Measurements from ENCODE around the gene ETV2. TPM values are rescaled to one million over a fixed set of nuclear protein-coding genes. Genes with fewer than 3 reads are reported as not detected.

The ETV2 gene
- total RNA-seq, 6 experiments from 2014 or later = 0.38 to 1.2 (median 0.57) TPM; not detected in 2

DNA sequence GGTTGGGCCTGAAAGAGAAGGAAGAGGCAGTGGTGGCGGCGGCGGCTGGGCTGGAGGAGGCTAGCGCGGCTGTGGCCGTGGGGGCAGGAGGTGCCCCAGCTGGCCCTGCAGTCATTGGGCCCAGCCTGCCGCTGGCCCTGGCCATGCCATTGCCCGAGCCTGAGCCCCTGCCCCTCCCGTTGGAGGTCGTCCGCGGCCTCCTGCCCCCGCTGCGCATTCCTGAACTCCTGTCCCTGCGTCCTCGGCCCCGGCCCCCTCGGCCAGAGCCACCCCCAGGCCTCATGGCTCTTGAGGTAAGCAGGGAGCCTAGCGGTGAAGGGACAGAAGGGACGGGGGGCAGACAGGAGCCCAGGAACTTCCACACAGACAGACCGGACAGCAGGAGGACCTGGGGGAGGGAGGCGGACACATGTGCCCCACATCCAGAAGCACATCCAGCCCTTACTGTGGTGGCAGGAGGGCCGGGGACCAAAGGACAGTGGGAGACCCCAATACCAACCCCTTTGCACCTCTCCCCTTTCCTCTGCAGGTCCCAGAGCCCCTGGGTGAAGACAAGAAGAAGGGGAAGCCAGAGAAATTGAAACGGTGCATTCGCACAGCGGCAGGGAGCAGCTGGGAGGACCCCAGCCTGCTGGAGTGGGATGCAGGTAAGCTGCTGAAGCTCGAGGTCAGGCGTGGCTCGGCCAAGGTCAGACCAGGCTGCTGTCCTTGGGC is 7.7 kb upstream of the ETV2 start:
- no peaks in the 10 kb centered on the region for H3K27me3 ChIP-seq
- H3K27ac ChIP-seq = no peak overlapping the region
- peaks cover 0 to 6% (median 0%) of the 10 kb centered on the region in 4 donors for H3K4me1 ChIP-seq
- no peaks in the 10 kb centered on the region for H3K9me3 ChIP-seq
- TF ChIP-seq, protein P1, sequence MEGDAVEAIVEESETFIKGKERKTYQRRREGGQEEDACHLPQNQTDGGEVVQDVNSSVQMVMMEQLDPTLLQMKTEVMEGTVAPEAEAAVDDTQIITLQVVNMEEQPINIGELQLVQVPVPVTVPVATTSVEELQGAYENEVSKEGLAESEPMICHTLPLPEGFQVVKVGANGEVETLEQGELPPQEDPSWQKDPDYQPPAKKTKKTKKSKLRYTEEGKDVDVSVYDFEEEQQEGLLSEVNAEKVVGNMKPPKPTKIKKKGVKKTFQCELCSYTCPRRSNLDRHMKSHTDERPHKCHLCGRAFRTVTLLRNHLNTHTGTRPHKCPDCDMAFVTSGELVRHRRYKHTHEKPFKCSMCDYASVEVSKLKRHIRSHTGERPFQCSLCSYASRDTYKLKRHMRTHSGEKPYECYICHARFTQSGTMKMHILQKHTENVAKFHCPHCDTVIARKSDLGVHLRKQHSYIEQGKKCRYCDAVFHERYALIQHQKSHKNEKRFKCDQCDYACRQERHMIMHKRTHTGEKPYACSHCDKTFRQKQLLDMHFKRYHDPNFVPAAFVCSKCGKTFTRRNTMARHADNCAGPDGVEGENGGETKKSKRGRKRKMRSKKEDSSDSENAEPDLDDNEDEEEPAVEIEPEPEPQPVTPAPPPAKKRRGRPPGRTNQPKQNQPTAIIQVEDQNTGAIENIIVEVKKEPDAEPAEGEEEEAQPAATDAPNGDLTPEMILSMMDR (IDR thresholded peaks at IDR 0.05) = no peak
- TF ChIP-seq POLR2A (IDR thresholded peaks at IDR 0.05) = no peak
- ATAC-seq = no peak
- DNase-seq = no peak
- intact Hi-C loops (cut with DNase I) = no loop called here
- H3K4me3 ChIP-seq = no peak overlapping the region
- 97% methylated on average over 5 of the region's 29 CpGs for WGBS (ENCODE audit: insufficient coverage, low coverage, low lambda C conversion rate, missing lambda C conversion rate)
- H3K36me3 ChIP-seq = peaks cover 8 to 82% (median 25%) of the 10 kb centered on the region in 4 donors

DNA sequence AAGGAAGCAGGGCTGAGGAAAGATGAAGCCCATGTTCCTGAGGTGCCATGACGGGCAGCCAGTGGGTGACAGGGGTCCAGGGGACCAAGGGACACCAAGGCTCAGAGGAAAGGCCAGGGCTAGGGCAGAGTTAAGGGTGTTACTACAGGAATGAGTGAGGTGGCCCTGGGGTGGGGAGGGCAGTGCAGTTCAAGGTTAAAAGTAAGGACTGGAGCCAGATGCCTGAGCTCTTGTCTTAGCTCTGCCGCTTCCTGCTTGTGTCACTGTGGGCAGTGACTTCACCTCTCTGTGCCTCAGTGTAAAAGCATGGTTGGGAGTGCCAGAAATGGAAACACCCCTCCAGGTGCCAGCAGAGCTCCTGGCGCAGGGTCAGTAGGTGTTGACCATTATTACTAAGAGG is 4.9 kb upstream of the ETV2 start:
- Histone ChIP-seq H3K4me1 (no peaks in the 10 kb centered on the region), H3K9me3 (no peaks in the 10 kb centered on the region), H3K27ac (no peak overlapping the region), H3K27me3 (no peaks in the 10 kb centered on the region), H3K4me3 (no peak overlapping the region), H3K36me3 (peaks cover 0 to 67% (median 19%) of the 10 kb centered on the region in 4 donors)
- DNase-seq (no peak), ATAC-seq (no peak)
- intact Hi-C loops (cut with DNase I) = no loop called here
- TF ChIP-seq POLR2A (IDR thresholded peaks at IDR 0.05) = no peak
- TF ChIP-seq, protein P1 (IDR thresholded peaks at IDR 0.05) = no peak
- 84% methylated on average over 3 of the region's 3 CpGs for WGBS (ENCODE audit: insufficient coverage, low coverage, low lambda C conversion rate, missing lambda C conversion rate)

DNA sequence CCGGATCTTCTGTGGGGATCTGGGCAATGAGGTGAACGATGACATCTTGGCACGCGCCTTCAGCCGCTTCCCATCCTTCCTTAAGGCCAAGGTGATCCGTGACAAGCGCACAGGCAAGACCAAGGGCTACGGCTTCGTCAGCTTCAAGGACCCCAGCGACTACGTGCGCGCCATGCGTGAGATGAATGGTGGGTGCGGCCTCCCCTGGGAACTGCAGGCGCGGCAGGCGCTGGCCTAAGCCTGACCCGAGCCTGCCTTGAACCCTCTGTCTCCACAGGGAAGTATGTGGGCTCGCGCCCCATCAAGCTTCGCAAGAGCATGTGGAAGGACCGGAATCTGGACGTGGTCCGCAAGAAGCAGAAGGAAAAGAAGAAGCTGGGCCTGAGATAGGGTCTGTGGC is 4.4 kb upstream of the ETV2 start:
- H3K27me3 ChIP-seq = no peaks in the 10 kb centered on the region
- peaks cover 0 to 62% (median 17%) of the 10 kb centered on the region in 4 donors for H3K36me3 ChIP-seq
- H3K9me3 ChIP-seq = no peaks in the 10 kb centered on the region
- ATAC-seq = no peak
- H3K4me3 ChIP-seq = no peak overlapping the region
- TF ChIP-seq POLR2A (IDR thresholded peaks at IDR 0.05) = no peak
- TF ChIP-seq, protein P1 (IDR thresholded peaks at IDR 0.05) = no peak
- intact Hi-C loops (cut with DNase I) = no loop called here
- no peak for DNase-seq
- H3K4me1 ChIP-seq = no peaks in the 10 kb centered on the region
- no peak overlapping the region for H3K27ac ChIP-seq
- WGBS (ENCODE audit: insufficient coverage, low coverage, low lambda C conversion rate, missing lambda C conversion rate) = 81% methylated on average over 3 of the region's 25 CpGs

DNA sequence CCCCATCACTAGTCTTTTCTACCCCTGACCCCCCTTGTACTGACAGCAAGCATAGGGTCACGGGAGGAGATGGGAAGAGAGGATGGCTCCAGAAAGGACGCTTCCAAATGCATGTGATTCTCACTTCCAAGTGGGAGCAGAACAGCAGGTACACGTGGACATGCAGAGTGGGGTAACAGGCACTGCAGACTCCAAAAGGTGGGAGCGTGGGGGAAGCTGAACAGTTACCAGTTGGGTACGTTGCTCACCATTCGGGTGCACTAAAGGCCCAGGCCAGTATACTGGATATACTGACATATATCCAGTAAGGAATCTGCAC is 2.3 kb upstream of the ETV2 start:
- DNase-seq = no peak
- H3K27ac ChIP-seq = no peak overlapping the region
- H3K9me3 ChIP-seq = no peaks in the 10 kb centered on the region
- TF ChIP-seq POLR2A (IDR thresholded peaks at IDR 0.05) = no peak
- TF ChIP-seq, protein P1 (IDR thresholded peaks at IDR 0.05) = no peak
- intact Hi-C loops (cut with DNase I) = no loop called here
- H3K27me3 ChIP-seq = no peaks in the 10 kb centered on the region
- H3K36me3 ChIP-seq = peaks cover 0 to 41% (median 7%) of the 10 kb centered on the region in 4 donors
- no peaks in the 10 kb centered on the region for H3K4me1 ChIP-seq
- ATAC-seq = no peak
- no peak overlapping the region for H3K4me3 ChIP-seq
- WGBS (ENCODE audit: insufficient coverage, low coverage, low lambda C conversion rate, missing lambda C conversion rate) = 71% methylated on average over 4 of the region's 6 CpGs

All from right lobe of liver (tissue), 6 donors.